A549 (cell line): Measurements from ENCODE around the gene TBXT. TPM values are rescaled to one million over a fixed set of nuclear protein-coding genes. Genes with fewer than 3 reads are reported as not detected.

Source experiments
- ATAC-seq, 2 experiments: fragments of 200-7000 bp in 1 of 2; fragments of >200 bp in 1 of 2; cut with Nextera tagmentation in 1 of 2; cut with Tn5 transposase in 1 of 2; 3 replicates each; pipeline versions ENCODE4 v1.8.0 to v1.9.1; 2018 to 2020; ENCODE audit warnings: mild to moderate bottlenecking in 1 of 2, moderate library complexity in 1 of 2
- CTCF ChIA-PET: fragments of 300-600 bp; sonication (Branson Sonifier 250); formaldehyde crosslinking; extraction: SDS; loops from one replicate; lab custom pipeline; 2021; ENCODE audit warnings: antibody characterized with exemption, inconsistent platforms; lab: Yijun Ruan, JAX
- POLR2A ChIA-PET: fragments of 350-600 bp; formaldehyde crosslinking; extraction: SDS; loops from one replicate; lab custom pipeline; 2021; ENCODE audit warnings: antibody characterized with exemption, inconsistent platforms; lab: Yijun Ruan, JAX
- DNase-seq, 2 experiments: peaks; one replicate each; pipeline versions ENCODE4 v3.0.0 to v3.0.0-alpha.2; 2011 to 2016; ENCODE audit warnings: low read depth in 1 of 2, low spot score in 1 of 2
- FAIRE-seq: peaks from 2 replicates; lab custom pipeline; 2011; peaks lifted over from hg19 to GRCh38; lab: Jason Lieb, UNC
- H3K27ac ChIP-seq, 2 experiments: fragments of >200 bp; sonication (Bioruptor Twin); formaldehyde crosslinking; 3 replicates each; pipeline ENCODE4 v1.5.1; 2016 to 2017
- H3K4me1 ChIP-seq: fragments of >200 bp; sonication (Bioruptor Twin); formaldehyde crosslinking; 3 replicates; pipeline ENCODE4 v1.6.1; 2016
- H3K4me2 ChIP-seq: fragments of >200 bp; sonication (Bioruptor Twin); formaldehyde crosslinking; 3 replicates; pipeline ENCODE4 v1.6.1; 2016
- H3K4me3 ChIP-seq: fragments of >200 bp; sonication (Bioruptor Twin); formaldehyde crosslinking; 3 replicates; pipeline ENCODE4 v1.5.1; 2016
- H3K9me3 ChIP-seq: fragments of >200 bp; sonication (Bioruptor Twin); formaldehyde crosslinking; 3 replicates; pipeline ENCODE4 v1.6.1; 2016
- ATOH8 ChIP-seq: fragments of 250-450 bp; sonication (Bioruptor Pico); IDR thresholded peaks from 2 replicates; pipeline ENCODE4 v1.5.0; 2020; ENCODE audit warnings: low read depth, mild to moderate bottlenecking, moderate library complexity
- BHLHE40 ChIP-seq: IDR thresholded peaks from 2 replicates; pipeline ENCODE4 v1.6.1; 2012; ENCODE audit warnings: low read depth, low read length, inconsistent platforms
- CBX8 ChIP-seq: fragments of 200-600 bp; sonication (generic); IDR thresholded peaks from 2 replicates; pipeline ENCODE4 v1.6.1; 2016
- CEBPB ChIP-seq, 2 experiments: fragments of >200 bp in 1 of 2; sonication (Bioruptor Twin) in 1 of 2; formaldehyde crosslinking in 1 of 2; IDR thresholded peaks; 2 replicates each; pipeline ENCODE4 v1.6.1; 2012 to 2016
- CTCF ChIP-seq: fragments of >200 bp; sonication (Bioruptor Twin); formaldehyde crosslinking; IDR thresholded peaks from 3 replicates; pipeline ENCODE4 v1.5.1; 2016
- ELK1 ChIP-seq: fragments of 150-350 bp; IDR thresholded peaks from 2 replicates; pipeline ENCODE4 v1.6.1; 2014; ENCODE audit warnings: low read depth, mild to moderate bottlenecking, low read length
- FOSB ChIP-seq: fragments of 250-450 bp; sonication (Bioruptor Pico); IDR thresholded peaks from 2 replicates; pipeline ENCODE4 v1.5.0; 2020; ENCODE audit warnings: mild to moderate bottlenecking, moderate library complexity
- FOSL2 ChIP-seq, 2 experiments: fragments of 450-650 bp in 1 of 2; fragments of >200 bp in 1 of 2; sonication (Bioruptor Twin) in 1 of 2; formaldehyde crosslinking; IDR thresholded peaks; 2 replicates each; pipeline versions ENCODE4 v1.5.0 to v1.6.1; 2016 to 2020; ENCODE audit warnings: mild to moderate bottlenecking in 1 of 2, moderate library complexity in 1 of 2
- FOXS1 ChIP-seq: fragments of 250-450 bp; sonication (Bioruptor Pico); IDR thresholded peaks from 2 replicates; pipeline ENCODE4 v1.5.0; 2020; ENCODE audit warnings: mild to moderate bottlenecking, moderate library complexity
- HES2 ChIP-seq: fragments of >200 bp; sonication (Bioruptor Twin); formaldehyde crosslinking; IDR thresholded peaks from 2 replicates; pipeline ENCODE4 v1.6.1; 2016
- HOXB13 ChIP-seq: fragments of 250-450 bp; sonication (Bioruptor Pico); IDR thresholded peaks from 2 replicates; pipeline ENCODE4 v1.5.0; 2020; ENCODE audit warnings: low read depth, mild to moderate bottlenecking, moderate library complexity
- HOXB5 ChIP-seq: fragments of 250-450 bp; sonication (Bioruptor Pico); IDR thresholded peaks from 2 replicates; pipeline ENCODE4 v1.5.0; 2020; ENCODE audit warnings: mild to moderate bottlenecking, moderate library complexity
- MAFK ChIP-seq: fragments of 450-650 bp; IDR thresholded peaks from 2 replicates; pipeline ENCODE4 v1.6.1; 2014; ENCODE audit not compliant: partially characterized antibody
- NFE2L2 ChIP-seq: fragments of 150-350 bp; conservative IDR thresholded peaks from 2 replicates; pipeline ENCODE4 v1.6.1; 2014; ENCODE audit warnings: low read length
- RAD21 ChIP-seq, 2 experiments: fragments of >200 bp in 1 of 2; sonication (Bioruptor Twin) in 1 of 2; formaldehyde crosslinking in 1 of 2; IDR thresholded peaks in 1 of 2; conservative IDR thresholded peaks in 1 of 2; 2 replicates in 1 of 2; 3 replicates in 1 of 2; pipeline ENCODE4 v1.6.1; 2012 to 2018; ENCODE audit warnings: inconsistent platforms in 1 of 2
- USF2 ChIP-seq: fragments of 450-650 bp; IDR thresholded peaks from 2 replicates; pipeline ENCODE4 v1.6.1; 2014; ENCODE audit warnings: antibody characterized with exemption
- ZC3H11A ChIP-seq: fragments of 450-650 bp; IDR thresholded peaks from 2 replicates; pipeline ENCODE4 v1.6.1; 2014; ENCODE audit warnings: antibody characterized with exemption, mild to moderate bottlenecking
- ZFP36 ChIP-seq: fragments of 450-650 bp; IDR thresholded peaks from 2 replicates; pipeline ENCODE4 v1.6.1; 2014; ENCODE audit warnings: borderline replicate concordance; ENCODE audit not compliant: partially characterized antibody
- WGBS: methylation state at CpG from one replicate; pipeline ENCODE4 v1.1.6; 2017; ENCODE audit errors: missing lambda C conversion rate; 5-methylcytosine and 5-hydroxymethylcytosine counted together
- polyA plus RNA-seq, 4 experiments: library from polyadenylated mRNA; depleted of rRNA in 3 of 4; stranded (reverse); fragments of >200 nt; fragmentation: RNase III in 1 of 4; extraction: RNeasy Plus Mini Kit Qiagen cat#74134 plus additional on column Dnase treatment in 1 of 4; gene quantifications; 2 replicates in 3 of 4; 3 replicates in 1 of 4; pipeline ENCODE4 v1.2.3, GENCODE V29; 2011 to 2017

Gene TBXT
- polyA plus RNA-seq, 2 of the 4 experiments (the other 2 are of a cell fraction) = not detected

- TF ChIP-seq USF2 (no peak), HES2 (no peak)
Observed at GRCh38 chr6:166207284-166207561, 39.6 kb upstream of the TBXT start (continued).

GRCh38 chr6:166206510-166207283 is 39.0 kb upstream of the TBXT start:
- POLR2A ChIA-PET = no interaction called here
- CTCF ChIA-PET = interaction anchor here (0.7 to 1.0 kb wide), 3 partner anchors 12 to 191 kb away, joined by 3 read pairs; no protein-coding TSS in a partner anchor

GRCh38 chr6:166206066-166206465 is 38.4 kb upstream of the TBXT start:
- FAIRE-seq (no peak), DNase-seq (no peak), ATAC-seq (no peak)
- Histone ChIP-seq H3K27ac (no peak overlapping the region), H3K4me3 (no peak overlapping the region), H3K4me2 (no peak overlapping the region), H3K9me3 (peaks cover 3% of the 10 kb centered on the region; the same call in 1 of the 3 replicates), H3K4me1 (no peaks in the 10 kb centered on the region)
- CTCF ChIA-PET = interaction anchor here (0.7 to 1.0 kb wide), 3 partner anchors 11 to 192 kb away, joined by 3 read pairs; no protein-coding TSS in a partner anchor
- WGBS = 73% methylated on average over 9 of the region's 9 CpGs
- TF ChIP-seq RAD21 (conservative IDR thresholded peaks at IDR 0.05 in 1 of 2, IDR thresholded peaks at IDR 0.05 in 1 of 2) = no peak
- TF ChIP-seq FOSB (CRISPR knock-in tag) = no peak
- TF ChIP-seq FOSL2 (IDR thresholded peaks at IDR 0.05) = no peak
- no peak for TF ChIP-seq FOSL2 (CRISPR knock-in tag; IDR thresholded peaks at IDR 0.05)
- TF ChIP-seq HOXB5 = no peak
- no peak for TF ChIP-seq ATOH8 (CRISPR knock-in tag)
- TF ChIP-seq ZC3H11A = no peak
- TF ChIP-seq MAFK = no peak
- no peak for TF ChIP-seq BHLHE40
- no peak for TF ChIP-seq CTCF
- TF ChIP-seq HOXB13 (CRISPR knock-in tag) = no peak
- POLR2A ChIA-PET = no interaction called here

More at GRCh38 chr6:166206510-166207283, 39.0 kb upstream of the TBXT start:
- H3K4me1 ChIP-seq = no peaks in the 10 kb centered on the region
- H3K4me2 ChIP-seq = no peak overlapping the region
- WGBS = 54% methylated on average over 8 of the region's 8 CpGs
- no peak overlapping the region for H3K27ac ChIP-seq
- ATAC-seq (no peak), FAIRE-seq (no peak), DNase-seq (no peak)
- H3K9me3 ChIP-seq = peaks cover 6% of the 10 kb centered on the region; the same call in 2 of the 3 replicates
- TF ChIP-seq NFE2L2 (no peak), CBX8 (peak; percentile 32; the same call in 1 of the 2 replicates)
- no peak overlapping the region for H3K4me3 ChIP-seq

- WGBS = 70% methylated on average over 16 of the region's 17 CpGs
- Histone ChIP-seq H3K4me1 (no peaks in the 10 kb centered on the region), H3K9me3 (no peaks in the 10 kb centered on the region), H3K4me3 (no peak overlapping the region), H3K4me2 (no peak overlapping the region), H3K27ac (no peak overlapping the region)
- ChIA-PET POLR2A (no interaction called here), CTCF (interaction anchor here (0.8 kb wide), 1 partner anchor 10 kb away, joined by 3 read pairs; no protein-coding TSS in a partner anchor)
- FAIRE-seq (no peak), DNase-seq (no peak), ATAC-seq (peak in 1 of 2 experiments; percentile 54; a peak in 2 of 6 replicates)
- no peak for TF ChIP-seq HOXB13 (CRISPR knock-in tag)
- TF ChIP-seq FOSL2 (IDR thresholded peaks at IDR 0.05) = no peak
- no peak for TF ChIP-seq FOSL2 (CRISPR knock-in tag; IDR thresholded peaks at IDR 0.05)
- TF ChIP-seq ELK1 = no peak
- TF ChIP-seq RAD21 (conservative IDR thresholded peaks at IDR 0.05 in 1 of 2, IDR thresholded peaks at IDR 0.05 in 1 of 2) = no peak
- no peak for TF ChIP-seq CEBPB (IDR thresholded peaks at IDR 0.05)
- TF ChIP-seq MAFK = no peak
- no peak for TF ChIP-seq ATOH8 (CRISPR knock-in tag)
- no peak for TF ChIP-seq FOXS1 (CRISPR knock-in tag)
- TF ChIP-seq CTCF = no peak
- TF ChIP-seq HOXB5 = no peak
- no peak for TF ChIP-seq ZFP36
Observed at GRCh38 chr6:166204852-166205650, 37.4 kb upstream of the TBXT start.
